ENCODE results near the gene GPAM.

DNA sequence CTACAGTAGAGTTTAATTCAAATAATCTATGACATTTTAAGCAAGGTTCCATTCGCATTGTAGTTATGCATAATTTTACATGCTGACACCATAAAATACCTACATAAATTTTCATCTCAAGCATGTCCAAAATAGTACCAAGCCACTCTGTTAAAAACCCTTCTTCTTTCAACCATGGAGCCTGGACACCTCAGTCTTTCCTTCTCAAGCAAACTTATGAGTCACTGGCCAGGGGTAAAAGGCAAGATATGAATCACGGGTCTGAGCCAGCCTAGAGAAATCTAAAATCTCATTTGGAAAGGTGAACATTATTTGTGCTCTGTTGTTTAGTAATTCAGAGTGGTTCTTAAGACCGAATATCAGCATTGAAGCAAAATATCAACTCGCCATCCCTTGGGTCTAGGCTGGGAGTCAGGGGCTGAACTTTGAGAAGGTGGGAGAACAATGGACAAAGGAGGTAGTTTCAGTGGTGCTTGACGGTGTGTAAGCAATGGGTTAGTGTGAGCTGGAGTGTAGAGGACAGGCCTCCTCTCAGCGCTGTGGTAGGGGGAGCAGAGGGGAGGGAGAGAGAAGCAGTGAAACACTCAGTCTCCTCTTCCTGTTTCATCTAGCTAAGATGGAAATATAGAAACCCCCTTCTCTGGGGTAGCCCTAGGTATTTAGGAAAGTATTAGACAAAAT is 19.1 kb upstream of the GPAM start:
- TF ChIP-seq CTCF (IDR thresholded peaks at IDR 0.05) (no peak), POLR2A (IDR thresholded peaks at IDR 0.05) (no peak)

Data from esophagus squamous epithelium (tissue), 4 donors.